Superior temporal gyrus (tissue), 1 donor: ENCODE results near the gene SERPINA9.
A peak's percentile ranks its signal among the peaks of the same experiment; 100 is the strongest.
"Not testable (repeated sequence)": the region's sequence is repeated elsewhere in the genome, so short reads cannot be mapped to it uniquely, and the experiment has no call there.

ENCODE experiments used
- DNase-seq: peaks from one replicate; pipeline ENCODE4 v3.0.0-alpha.2; 2016; ENCODE audit errors: extremely low spot score

SERPINA9 gene

GRCh38 chr14:94486883-94487282, 10.9 kb upstream of the SERPINA9 start:
- DNase-seq: no peak

- peak; percentile 50 for DNase-seq
These were observed 10.2 kb upstream of the SERPINA9 start for GRCh38 chr14:94485944-94486841.

- no peak for DNase-seq
These were observed 8.5 kb upstream of the SERPINA9 start for GRCh38 chr14:94484481-94484880.

- DNase-seq: no peak
These were observed 7.8 kb upstream of the SERPINA9 start for GRCh38 chr14:94483729-94484275.

- DNase-seq: no peak
These were observed 7.1 kb upstream of the SERPINA9 start for GRCh38 chr14:94483071-94483451.

GRCh38 chr14:94482132-94483070, 6.4 kb upstream of the SERPINA9 start:
- DNase-seq: not testable (repeated sequence)

- DNase-seq: no peak
These were observed 5.6 kb upstream of the SERPINA9 start for GRCh38 chr14:94481468-94482131.

GRCh38 chr14:94480809-94481208, 4.8 kb upstream of the SERPINA9 start:
- no peak for DNase-seq

GRCh38 chr14:94478420-94478819, 2.4 kb upstream of the SERPINA9 start:
- DNase-seq: no peak

GRCh38 chr14:94474581-94475031, 1.4 kb downstream of the SERPINA9 start:
- DNase-seq: no peak

GRCh38 chr14:94473666-94474410, 2.2 kb downstream of the SERPINA9 start:
- DNase-seq: no peak

GRCh38 chr14:94472842-94473241, 3.2 kb downstream of the SERPINA9 start:
- DNase-seq: no peak

- DNase-seq: no peak
These were observed 5.0 kb downstream of the SERPINA9 start for GRCh38 chr14:94471045-94471444.

- no peak for DNase-seq
These were observed 5.7 kb downstream of the SERPINA9 start for GRCh38 chr14:94470311-94470710.

- DNase-seq: no peak
These were observed 6.7 kb downstream of the SERPINA9 start for GRCh38 chr14:94469261-94469660.

- no peak for DNase-seq
These were observed 8.1 kb downstream of the SERPINA9 start for GRCh38 chr14:94467728-94468520.

- DNase-seq: no peak
These were observed 9.2 kb downstream of the SERPINA9 start for GRCh38 chr14:94466706-94467370.

GRCh38 chr14:94465042-94465441, 11.0 kb downstream of the SERPINA9 start:
- DNase-seq: no peak

GRCh38 chr14:94464290-94464689, 11.7 kb downstream of the SERPINA9 start:
- no peak for DNase-seq
